GM18505 (cell line): Measurements from ENCODE around the gene GAS7.

Experiments
- ATAC-seq: cut with Tn5 transposase; IDR thresholded peaks from one replicate; pipeline ENCODE4 v1.9.1; 2021; ENCODE audit not compliant: unreplicated experiment
- POLR2A ChIP-seq: IDR thresholded peaks from 4 replicates; pipeline ENCODE4 v1.6.1; 2011; ENCODE audit warnings: borderline replicate concordance; ENCODE audit not compliant: insufficient read depth, insufficient read length; ENCODE audit errors: extremely low read depth

The GAS7 gene

DNA sequence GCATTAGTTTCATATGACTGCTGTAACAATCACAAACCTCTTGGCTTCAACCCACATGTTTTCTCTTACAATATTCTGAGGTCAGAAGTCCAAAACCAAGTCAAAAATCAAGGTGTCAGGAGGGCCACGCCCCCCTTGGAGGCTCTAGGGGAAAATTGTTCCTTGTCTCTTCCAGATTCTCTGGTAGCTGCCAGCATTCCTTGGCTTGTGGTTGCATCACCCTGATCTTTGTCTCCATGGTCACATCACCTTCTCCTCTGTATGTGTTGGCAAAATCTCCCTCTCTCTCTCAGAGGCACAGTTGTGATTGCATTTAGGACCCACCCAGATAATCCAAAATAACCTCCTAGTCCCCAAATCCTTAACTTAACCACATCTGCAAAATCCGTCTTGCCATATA lies 105.8 kb downstream of the GAS7 start:
- no peak for TF ChIP-seq POLR2A
- no peak for ATAC-seq

DNA sequence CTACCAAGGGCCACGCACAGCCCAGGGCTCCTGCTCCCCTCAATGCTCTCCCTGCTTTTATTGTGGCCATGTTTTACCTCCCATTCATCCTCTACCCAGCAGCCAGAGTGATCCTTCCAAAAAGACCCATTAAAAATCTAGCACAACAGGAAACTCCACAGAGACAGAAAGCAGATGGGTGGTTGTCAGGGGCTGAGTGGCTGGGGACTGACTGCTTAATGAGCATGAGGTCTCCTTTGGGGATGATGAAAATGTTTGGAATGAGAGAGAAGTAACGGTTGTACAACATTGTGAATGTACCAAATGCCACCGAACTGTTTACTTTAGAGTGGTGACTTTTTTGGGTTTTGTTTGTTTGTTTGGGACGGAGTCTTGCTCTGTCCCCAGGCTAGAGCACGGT lies 107.4 kb downstream of the GAS7 start:
- no peak for TF ChIP-seq POLR2A
- no peak for ATAC-seq

DNA sequence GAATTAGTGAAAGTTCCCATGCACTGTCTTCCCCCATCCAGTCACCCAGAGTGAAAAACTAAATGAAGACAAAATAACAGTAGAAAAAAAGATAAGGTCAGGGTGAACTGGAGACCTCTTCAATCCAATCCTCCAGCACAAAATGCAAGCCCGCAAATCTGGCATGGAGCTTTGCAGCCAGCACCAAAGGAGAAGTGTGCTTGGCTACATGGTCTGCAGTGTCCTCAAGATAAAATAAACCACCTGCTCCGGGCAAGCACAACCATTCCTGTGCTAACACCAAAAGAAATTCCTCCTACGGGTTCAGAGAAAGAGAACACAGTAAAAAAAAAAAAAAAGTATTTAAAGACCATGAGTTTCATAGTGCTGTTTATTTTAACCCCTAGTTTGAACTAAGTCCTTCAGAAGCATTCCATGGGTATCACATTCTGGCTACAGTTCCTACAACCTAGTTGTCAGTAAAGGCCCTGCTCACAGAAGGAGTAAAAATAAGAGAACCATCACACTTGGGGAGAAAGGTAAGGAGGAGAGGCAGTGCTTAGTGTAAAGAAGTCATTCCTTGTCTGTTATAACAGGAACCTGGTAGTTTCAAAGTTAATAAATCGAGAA lies 109.1 kb downstream of the GAS7 start:
- no peak for ATAC-seq
- TF ChIP-seq POLR2A, result no peak

DNA sequence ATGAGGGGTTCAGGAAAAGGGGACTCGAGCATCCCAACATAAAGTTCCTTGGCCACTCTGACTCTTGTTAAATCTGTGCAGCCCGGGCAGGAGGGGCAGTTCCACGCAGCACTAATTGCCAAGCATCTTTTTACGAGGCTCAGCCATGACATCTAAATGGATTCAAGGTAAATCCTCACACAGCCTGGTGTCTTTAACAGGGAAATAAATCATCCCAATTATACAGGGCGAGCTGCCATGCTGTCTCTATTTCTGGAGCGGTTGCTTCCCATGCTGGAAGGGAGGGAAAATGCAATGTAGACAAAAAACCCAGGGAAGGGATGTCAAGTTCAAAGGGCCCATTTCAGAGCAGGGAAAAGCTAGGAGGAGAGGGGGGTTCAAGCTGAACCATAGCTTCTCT lies 110.0 kb downstream of the GAS7 start:
- no peak for ATAC-seq
- no peak for TF ChIP-seq POLR2A

DNA sequence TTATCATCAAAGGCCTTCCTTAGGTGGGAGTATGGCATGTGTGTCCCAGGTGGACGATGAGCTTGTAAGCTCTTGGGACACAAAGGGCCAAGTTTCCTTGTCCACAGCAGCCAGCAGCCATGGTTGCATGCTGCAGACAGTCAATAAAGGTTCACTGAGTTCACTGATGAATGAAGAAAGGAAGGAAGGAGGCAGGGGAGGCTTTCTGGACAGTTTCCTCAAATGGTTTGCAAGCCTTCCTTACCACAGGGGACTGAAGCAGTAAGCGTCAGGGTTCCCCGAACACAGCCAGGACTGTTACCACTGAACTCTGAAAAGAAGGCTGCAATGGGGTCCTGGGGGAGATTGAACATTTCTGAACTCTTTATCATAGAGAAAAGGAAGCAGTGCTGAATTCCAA lies 111.1 kb downstream of the GAS7 start:
- no peak for TF ChIP-seq POLR2A
- ATAC-seq, result no peak

DNA sequence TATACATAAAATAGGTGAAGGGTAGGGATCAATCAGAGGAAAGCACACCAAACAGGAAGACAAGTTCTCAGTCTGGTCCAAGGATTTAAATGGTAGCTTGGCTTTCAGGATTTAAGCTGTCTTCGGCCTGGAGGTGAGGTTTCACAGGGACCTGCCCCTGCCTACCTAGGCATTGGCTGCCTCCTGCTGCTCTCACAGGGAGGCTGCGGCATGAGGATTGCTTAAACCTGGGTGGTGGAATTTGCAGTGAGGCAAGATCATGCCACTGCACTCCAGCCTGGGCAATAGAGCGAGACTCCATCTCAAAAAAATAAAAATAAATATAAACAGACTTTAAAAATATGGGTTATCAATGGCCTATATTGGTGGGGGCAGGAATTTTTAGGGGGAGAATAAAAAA lies 114.5 kb downstream of the GAS7 start:
- no peak for ATAC-seq

DNA sequence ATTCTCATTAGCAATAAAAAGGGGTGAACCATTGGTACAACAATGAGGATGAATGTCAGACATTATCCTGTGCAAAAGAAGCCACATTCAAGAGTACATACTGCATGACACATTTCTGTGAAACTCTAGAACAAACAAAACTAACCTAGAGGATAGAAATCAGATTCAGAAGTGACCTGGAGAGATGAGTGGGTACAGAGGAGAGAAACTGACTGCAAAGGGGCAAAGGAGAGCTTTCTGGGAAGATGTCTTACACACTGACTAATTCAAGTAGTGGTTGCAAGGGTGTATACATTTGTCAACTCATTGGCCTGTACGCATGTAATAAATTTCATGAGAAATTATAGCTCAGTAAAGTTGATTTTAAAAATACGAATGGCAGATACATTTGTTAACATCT lies 115.6 kb downstream of the GAS7 start:
- no peak for TF ChIP-seq POLR2A
- ATAC-seq, result no peak

More for the DNA sequence above, 114.5 kb downstream of the GAS7 start:
- no peak for TF ChIP-seq POLR2A

DNA sequence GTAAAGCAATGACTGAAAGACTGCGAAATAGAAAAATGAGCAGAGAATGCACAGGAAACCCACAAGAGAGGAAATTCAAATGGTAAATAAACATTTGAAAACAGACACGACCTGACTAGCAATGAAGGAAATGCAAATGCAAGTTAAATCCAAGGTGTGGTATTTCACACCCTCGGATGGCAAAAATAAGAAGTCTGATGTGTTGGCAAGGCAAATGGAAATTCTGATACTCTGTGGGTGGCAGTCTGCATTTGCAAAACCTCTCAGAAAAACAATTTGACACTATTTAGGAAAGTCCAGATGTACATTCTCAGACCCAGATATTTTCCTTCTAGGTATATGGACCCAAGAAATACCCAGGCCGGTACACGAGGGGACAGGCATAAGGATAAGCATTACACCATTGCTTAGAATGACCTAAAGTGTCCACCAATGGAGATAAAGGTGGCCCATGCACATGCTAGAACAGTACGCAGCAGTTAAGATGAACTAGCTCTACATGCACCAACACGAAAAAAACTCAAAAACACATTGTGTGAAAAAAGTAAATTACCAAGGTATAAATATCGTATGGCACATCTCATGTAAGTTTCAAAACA lies 116.7 kb downstream of the GAS7 start:
- no peak for TF ChIP-seq POLR2A
- no peak for ATAC-seq

DNA sequence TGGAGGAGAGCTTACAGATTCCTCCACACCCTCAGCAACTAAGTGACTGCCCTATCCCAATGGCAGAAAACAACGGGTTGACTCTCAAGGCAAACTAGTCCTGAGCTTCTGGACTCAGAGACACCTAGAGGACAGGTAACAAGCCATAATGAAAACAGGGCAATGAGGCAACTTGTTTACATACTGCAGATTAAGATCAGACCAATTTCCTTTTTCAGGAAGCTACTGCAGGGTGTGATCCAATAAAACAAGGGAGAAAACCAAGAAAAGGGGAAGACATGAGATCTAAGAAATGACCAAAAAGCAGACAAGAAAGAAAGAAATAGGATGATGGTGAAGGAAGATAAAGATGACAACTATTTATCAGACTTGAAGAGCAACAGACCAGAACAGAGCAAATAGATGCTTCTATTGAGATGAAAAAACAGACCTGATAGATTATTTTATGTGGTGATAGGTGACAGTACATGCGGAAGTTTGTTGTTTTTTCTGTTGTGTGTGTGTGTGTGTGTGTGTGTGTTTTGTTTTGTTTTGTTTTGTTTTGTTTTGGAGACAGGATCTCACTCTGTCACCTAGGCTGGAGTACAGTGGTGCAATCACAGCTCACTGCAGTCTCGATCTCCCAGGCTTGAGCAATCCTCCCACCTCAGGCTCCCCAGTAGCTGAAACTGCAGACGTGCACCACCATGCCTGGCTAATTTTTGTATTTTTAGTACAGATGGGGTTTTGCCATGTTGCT lies 120.7 kb downstream of the GAS7 start:
- ATAC-seq, result no peak
- no peak for TF ChIP-seq POLR2A

DNA sequence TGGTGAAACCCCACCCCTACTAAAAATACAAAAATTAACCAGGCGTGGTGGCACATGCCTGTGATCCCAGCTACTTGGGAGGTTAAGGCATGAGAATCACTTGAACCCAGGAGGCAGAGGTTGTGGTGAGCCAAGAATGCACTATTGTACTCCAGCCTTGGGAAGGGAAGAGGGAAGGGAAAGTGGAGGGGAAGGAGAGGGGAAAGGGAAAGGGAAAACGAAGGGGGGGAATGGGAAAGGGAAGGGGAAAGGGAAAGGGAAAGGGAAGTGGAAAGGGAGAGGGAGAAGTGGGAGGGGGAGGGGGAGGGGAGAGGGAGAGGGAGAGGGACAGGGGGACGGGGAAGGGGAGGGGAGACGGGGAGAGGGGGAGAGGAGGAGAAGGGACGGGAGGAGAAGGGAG lies 122.5 kb downstream of the GAS7 start:
- no peak for TF ChIP-seq POLR2A
- ATAC-seq, result no peak

DNA sequence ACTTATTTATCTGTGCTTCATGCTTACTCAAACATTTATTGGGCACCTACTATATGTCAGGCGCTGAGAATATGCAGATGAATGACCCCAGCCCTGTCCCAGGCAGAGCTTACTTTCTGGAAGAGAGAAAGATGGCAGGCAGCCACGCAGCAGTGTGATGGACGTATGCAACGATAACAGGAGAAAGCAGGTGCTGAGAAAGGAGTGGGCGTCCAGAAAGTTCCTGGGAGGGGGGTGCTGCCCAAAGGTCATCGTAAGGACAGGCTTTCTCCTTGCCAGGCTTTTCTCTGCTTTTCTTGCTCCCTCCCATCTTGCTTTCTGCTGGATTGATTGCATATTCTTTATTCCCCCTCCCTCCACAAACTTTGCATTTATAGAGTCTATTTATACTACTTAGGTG lies 124.5 kb downstream of the GAS7 start:
- TF ChIP-seq POLR2A, result no peak
- ATAC-seq, result no peak

DNA sequence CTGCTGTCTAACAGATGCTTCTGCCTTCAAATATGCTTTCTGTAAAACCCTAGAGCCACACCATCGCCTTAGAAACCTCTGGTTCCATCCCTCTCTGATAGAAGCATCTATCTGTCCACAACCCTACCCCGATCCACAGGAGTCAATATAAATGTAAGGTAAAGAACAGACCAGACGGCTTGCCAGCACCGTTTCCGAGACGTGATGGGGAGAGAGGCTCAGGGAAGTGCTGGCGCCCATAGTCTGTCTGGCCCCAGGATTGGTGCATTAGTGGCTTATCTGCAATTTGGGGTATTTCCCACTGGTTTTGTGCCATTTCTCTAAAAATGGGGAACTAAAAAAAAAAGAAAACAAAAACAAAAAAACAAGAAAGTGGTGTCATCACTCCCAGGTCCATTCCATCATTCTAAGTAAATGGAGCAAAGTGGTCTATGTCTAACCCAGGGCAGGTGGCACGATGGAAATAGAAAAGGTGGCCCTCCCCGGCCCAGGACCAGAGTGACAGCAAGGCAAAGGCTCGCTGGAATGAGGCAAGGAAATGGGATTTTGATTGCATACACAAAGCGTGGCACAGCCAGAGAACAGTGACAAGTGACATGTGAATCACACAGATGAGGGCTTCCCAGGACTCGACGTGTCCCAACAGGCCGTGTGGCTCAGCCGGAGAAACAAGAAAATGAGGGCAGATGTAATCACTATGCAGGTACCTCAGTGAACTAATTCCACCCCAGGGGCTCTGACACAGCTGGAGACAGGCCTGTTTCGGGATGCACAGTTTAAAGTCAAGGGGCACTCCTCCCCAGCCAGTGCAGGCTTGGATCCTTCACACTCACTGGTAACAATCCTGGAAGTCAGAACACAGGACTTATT lies 125.6 kb downstream of the GAS7 start:
- no peak for ATAC-seq

DNA sequence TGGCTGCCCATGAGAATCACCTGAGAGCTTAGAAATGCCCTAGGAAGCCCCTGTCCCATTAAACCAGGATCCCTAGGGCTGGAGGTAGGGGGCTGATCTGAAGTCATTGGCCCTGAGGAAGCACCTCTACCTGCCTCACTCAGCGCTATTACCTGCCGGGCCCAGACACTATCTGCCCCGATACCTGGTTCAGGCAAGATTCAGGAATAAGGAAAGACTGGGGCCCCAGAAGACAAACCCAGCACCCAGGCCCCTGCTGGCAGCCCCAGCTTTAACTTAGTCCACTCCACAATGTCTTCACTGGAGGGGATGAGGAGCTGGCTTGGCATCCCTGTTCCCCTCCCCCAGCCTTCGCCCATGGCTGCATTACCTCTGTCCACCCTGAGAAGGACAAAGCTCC lies 126.3 kb downstream of the GAS7 start:
- TF ChIP-seq POLR2A, result no peak
- ATAC-seq, result no peak

More for the DNA sequence above, 125.6 kb downstream of the GAS7 start:
- no peak for TF ChIP-seq POLR2A

DNA sequence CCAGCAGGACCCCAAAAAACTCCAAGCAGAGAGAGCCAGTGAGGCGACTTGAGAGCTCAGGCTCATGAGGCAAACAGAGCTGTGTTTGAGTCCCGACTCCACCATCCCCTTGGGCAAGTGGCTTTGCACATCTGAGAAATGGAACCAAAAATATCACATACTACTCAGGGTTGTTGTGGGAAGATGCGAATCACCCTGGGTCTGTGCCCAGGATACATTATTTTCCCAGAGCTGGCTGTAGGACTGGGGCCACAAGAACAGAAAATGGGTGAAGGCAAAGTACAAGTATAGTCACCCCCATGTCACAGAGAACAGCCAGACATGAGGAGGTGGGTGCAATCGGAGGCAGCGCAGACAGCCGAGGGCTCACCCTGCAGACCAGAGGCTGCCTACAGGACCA lies 127.3 kb downstream of the GAS7 start:
- no peak for ATAC-seq
- no peak for TF ChIP-seq POLR2A

DNA sequence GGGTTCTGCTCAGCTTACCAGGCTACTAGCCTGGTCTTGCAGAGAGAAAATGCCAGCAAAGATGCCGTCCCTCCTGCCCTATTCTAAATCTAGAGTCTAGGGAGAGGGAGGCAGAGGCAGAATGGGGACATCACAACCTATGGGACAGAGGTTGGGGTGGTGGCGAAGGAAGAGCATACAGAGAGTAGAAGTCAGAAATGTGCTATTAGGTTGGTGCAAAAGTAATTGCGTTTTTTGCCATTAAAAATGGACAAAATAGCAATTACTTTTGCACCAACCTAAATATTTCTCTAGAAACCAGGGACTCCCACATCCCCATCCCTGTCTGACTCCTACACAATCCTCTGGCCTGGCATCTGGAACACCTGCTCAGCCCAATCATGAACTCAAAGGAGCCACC lies 127.7 kb downstream of the GAS7 start:
- TF ChIP-seq POLR2A, result no peak
- no peak for ATAC-seq
